ENCODE results near the gene CCDC188. TPM values are rescaled to one million over a fixed set of nuclear protein-coding genes. Genes with fewer than 3 reads are reported as not detected.

The CCDC188 gene
- total and polyA plus RNA-seq, 4 experiments from 2014 or later = not detected

GRCh38 chr22:20105456-20106204, 45.2 kb downstream of the CCDC188 start:
- intact Hi-C loops (cut with micrococcal nuclease) = no loop called here
- H3K4me1 Mint-ChIP-seq = peaks cover 3 to 13% (median 10%) of the 10 kb centered on the region in 4 donors
- DNase-seq = peak in 1 of 5 donors; percentile 19
- no peaks in the 10 kb centered on the region for H3K9me3 Mint-ChIP-seq
- no peaks in the 10 kb centered on the region for H3K27me3 Mint-ChIP-seq
- ChIA-PET POLR2A (ENCODE audit: partially characterized antibody) (interaction anchor here (1.0 kb wide), 1 partner anchor 11 kb away, joined by 3 read pairs; the partner anchor contains the start of genes RANBP1 and TRMT2A), CTCF (ENCODE audit: partially characterized antibody) (no interaction called here)
- peaks cover 59% of the 10 kb centered on the region for H3K36me3 ChIP-seq (ENCODE audit: insufficient read depth, low read length)
- H3K27me3 ChIP-seq (ENCODE audit: insufficient read depth, low read length) = no peaks in the 10 kb centered on the region
- no peak overlapping the region for H3K4me3 ChIP-seq (ENCODE audit: low read length in 2 of 2)
- H3K27ac ChIP-seq (ENCODE audit: low read depth, low read length) = no peak overlapping the region
- no peak overlapping the region for H3K4me3 Mint-ChIP-seq
- peak overlapping the region in 1 of 7 donors; percentile 70 for H3K27ac Mint-ChIP-seq
- H3K4me1 ChIP-seq (ENCODE audit: insufficient read depth, low read length) = peaks cover 5% of the 10 kb centered on the region
- H3K36me3 Mint-ChIP-seq = peaks cover 3 to 54% of the 10 kb centered on the region in 2 donors
- no peaks in the 10 kb centered on the region for H3K9me3 ChIP-seq (ENCODE audit: control insufficient read depth in 1 of 2, low read length in 2 of 2)

- Histone ChIP-seq H3K27ac (ENCODE audit: low read depth, low read length) (no peak overlapping the region), H3K36me3 (ENCODE audit: insufficient read depth, low read length) (peaks cover 49% of the 10 kb centered on the region), H3K4me1 (ENCODE audit: insufficient read depth, low read length) (peaks cover 30% of the 10 kb centered on the region), H3K9me3 (ENCODE audit: control insufficient read depth in 1 of 2, low read length in 2 of 2) (no peaks in the 10 kb centered on the region), H3K4me3 (ENCODE audit: low read length in 2 of 2) (no peak overlapping the region), H3K27me3 (ENCODE audit: insufficient read depth, low read length) (no peaks in the 10 kb centered on the region)
- peak overlapping the region; percentile 8 to 98 (median 84) for H3K27ac Mint-ChIP-seq
- H3K36me3 Mint-ChIP-seq = peaks cover 9 to 50% of the 10 kb centered on the region in 2 donors
- no peaks in the 10 kb centered on the region for H3K9me3 Mint-ChIP-seq
- POLR2A ChIA-PET (ENCODE audit: partially characterized antibody) = no interaction called here
- CTCF ChIA-PET (ENCODE audit: partially characterized antibody) = no interaction called here
- H3K4me3 Mint-ChIP-seq = peak overlapping the region in 1 of 8 donors; percentile 35
- intact Hi-C loops (cut with micrococcal nuclease) = no loop called here
- H3K4me1 Mint-ChIP-seq = peaks cover 24 to 43% (median 34%) of the 10 kb centered on the region in 4 donors
- no peaks in the 10 kb centered on the region for H3K27me3 Mint-ChIP-seq
- no peak for DNase-seq
Observed at GRCh38 chr22:20102203-20102780, 48.6 kb downstream of the CCDC188 start.

GRCh38 chr22:20101638-20102037, 49.2 kb downstream of the CCDC188 start:
- intact Hi-C loops (cut with micrococcal nuclease) = no loop called here
- H3K27ac ChIP-seq (ENCODE audit: low read depth, low read length) = no peak overlapping the region
- H3K4me1 ChIP-seq (ENCODE audit: insufficient read depth, low read length) = peaks cover 30% of the 10 kb centered on the region
- H3K27me3 ChIP-seq (ENCODE audit: insufficient read depth, low read length) = no peaks in the 10 kb centered on the region
- CTCF ChIA-PET (ENCODE audit: partially characterized antibody) = interaction anchor here (2.3 kb wide), 1 partner anchor 19 kb away, joined by 7 read pairs; no protein-coding TSS in a partner anchor
- Mint-ChIP-seq H3K36me3 (peaks cover 14 to 53% of the 10 kb centered on the region in 2 donors), H3K4me3 (peak overlapping the region in 1 of 8 donors; percentile 19), H3K9me3 (no peaks in the 10 kb centered on the region), H3K4me1 (peaks cover 24 to 48% (median 34%) of the 10 kb centered on the region in 4 donors), H3K27ac (peak overlapping the region; percentile 25 to 98 (median 94)), H3K27me3 (no peaks in the 10 kb centered on the region)
- POLR2A ChIA-PET (ENCODE audit: partially characterized antibody) = interaction anchor here (0.6 to 1.2 kb wide), 4 partner anchors 16 to 81 kb away, joined by 3 to 7 read pairs (median 4); partner anchors contain the start of gene TRMT2A
- H3K4me3 ChIP-seq (ENCODE audit: low read length in 2 of 2) = no peak overlapping the region
- H3K9me3 ChIP-seq (ENCODE audit: control insufficient read depth in 1 of 2, low read length in 2 of 2) = no peaks in the 10 kb centered on the region
- DNase-seq = peak in 1 of 5 donors; percentile 23
- H3K36me3 ChIP-seq (ENCODE audit: insufficient read depth, low read length) = peaks cover 49% of the 10 kb centered on the region

- Mint-ChIP-seq H3K9me3 (no peaks in the 10 kb centered on the region), H3K4me3 (peak overlapping the region in 4 of 8 donors; percentile 5 to 91 (median 51)), H3K36me3 (peaks cover 29 to 52% of the 10 kb centered on the region in 2 donors), H3K27ac (peak overlapping the region; percentile 92 to 98 (median 94)), H3K27me3 (no peaks in the 10 kb centered on the region), H3K4me1 (peaks cover 24 to 54% (median 38%) of the 10 kb centered on the region in 4 donors)
- Histone ChIP-seq H3K9me3 (ENCODE audit: control insufficient read depth in 1 of 2, low read length in 2 of 2) (no peaks in the 10 kb centered on the region), H3K27ac (ENCODE audit: low read depth, low read length) (peak overlapping the region; percentile 69), H3K4me1 (ENCODE audit: insufficient read depth, low read length) (peaks cover 30% of the 10 kb centered on the region), H3K4me3 (ENCODE audit: low read length in 2 of 2) (no peak overlapping the region), H3K36me3 (ENCODE audit: insufficient read depth, low read length) (peaks cover 50% of the 10 kb centered on the region), H3K27me3 (ENCODE audit: insufficient read depth, low read length) (no peaks in the 10 kb centered on the region)
- CTCF ChIA-PET (ENCODE audit: partially characterized antibody) = interaction anchor here (2.3 kb wide), 1 partner anchor 17 kb away, joined by 7 read pairs; no protein-coding TSS in a partner anchor
- POLR2A ChIA-PET (ENCODE audit: partially characterized antibody) = no interaction called here
- DNase-seq = no peak
- intact Hi-C loops (cut with micrococcal nuclease) = no loop called here
Observed at GRCh38 chr22:20099099-20099711, 51.6 kb downstream of the CCDC188 start.

Small RNAs within 50 kb of the gene (microRNA-seq; reads per million reads assigned to microRNA genes)
- gene MIR6816 (ENCODE audit: borderline microRNAs expressed, borderline number of aligned reads, borderline replicate concordance) = not detected

Other genes starting within 250 kb of the CCDC188 start
- gene COMT, start 209.3 kb downstream of the CCDC188 start, total RNA-seq = 10 to 100 TPM; 36.8 to 39.2 TPM
- 10 to 100 TPM; 93.1 to 93.9 TPM for gene COMT, start 209.3 kb downstream of the CCDC188 start, polyA plus RNA-seq
- 10 to 100 TPM; 34.2 to 35.9 TPM for gene TXNRD2, start 209.2 kb downstream of the CCDC188 start, total RNA-seq
- 10 to 100 TPM in 1 of 2 donors, 1 to 10 TPM in 1; 8.5 to 11.2 TPM for gene TXNRD2, start 209.2 kb downstream of the CCDC188 start, polyA plus RNA-seq
- gene ARVCF, start 134.2 kb downstream of the CCDC188 start, total RNA-seq = 1 to 10 TPM; 3.5 to 4.2 TPM
- gene ARVCF, start 134.2 kb downstream of the CCDC188 start, polyA plus RNA-seq = under 1 TPM in 1 of 2 donors, not detected in 1; 0.28 TPM
- gene TANGO2, start 129.9 kb downstream of the CCDC188 start, total RNA-seq = 10 to 100 TPM; 50.6 to 51.5 TPM
- gene TANGO2, start 129.9 kb downstream of the CCDC188 start, polyA plus RNA-seq = 10 to 100 TPM; 40.9 to 43.9 TPM
- 10 to 100 TPM; 47.6 to 48.2 TPM for gene DGCR8, start 70.8 kb downstream of the CCDC188 start, total RNA-seq
- gene DGCR8, start 70.8 kb downstream of the CCDC188 start, polyA plus RNA-seq = 1 to 10 TPM; 2.2 to 5.1 TPM
- gene RANBP1, start 35.0 kb downstream of the CCDC188 start, total RNA-seq = 10 to 100 TPM; 61.9 to 67.9 TPM
- 100 to 1,000 TPM in 1 of 2 donors, 10 to 100 TPM in 1; 87.0 to 111 TPM for gene RANBP1, start 35.0 kb downstream of the CCDC188 start, polyA plus RNA-seq
- 100 to 1,000 TPM; 110 to 126 TPM for gene TRMT2A, start 33.8 kb downstream of the CCDC188 start, total RNA-seq
- gene TRMT2A, start 33.8 kb downstream of the CCDC188 start, polyA plus RNA-seq = 10 to 100 TPM; 28.0 to 37.5 TPM
- 10 to 100 TPM; 80.0 to 81.7 TPM for gene ZDHHC8, start 19.3 kb downstream of the CCDC188 start, total RNA-seq
- gene ZDHHC8, start 19.3 kb downstream of the CCDC188 start, polyA plus RNA-seq = 1 to 10 TPM; 1.0 to 7.0 TPM
- gene RTN4R, start 117.3 kb upstream of the CCDC188 start, total RNA-seq = 1 to 10 TPM; 2.1 to 2.7 TPM
- gene RTN4R, start 117.3 kb upstream of the CCDC188 start, polyA plus RNA-seq = 1 to 10 TPM; 1.7 to 6.3 TPM
- 10 to 100 TPM; 39.9 to 44.6 TPM for gene DGCR6L, start 169.0 kb upstream of the CCDC188 start, total RNA-seq
- 100 to 1,000 TPM; 120 to 145 TPM for gene DGCR6L, start 169.0 kb upstream of the CCDC188 start, polyA plus RNA-seq
- 10 to 100 TPM; 16.5 to 17.4 TPM for gene ZNF74, start 243.1 kb upstream of the CCDC188 start, total RNA-seq
- gene ZNF74, start 243.1 kb upstream of the CCDC188 start, polyA plus RNA-seq = 10 to 100 TPM in 1 of 2 donors, 1 to 10 TPM in 1; 3.0 to 10.1 TPM

Measured in CD4-positive, alpha-beta memory T cell (primary cell).